ENCODE data around the gene TTC28. TPM values are rescaled to one million over a fixed set of nuclear protein-coding genes. Genes with fewer than 3 reads are reported as not detected.
"Not testable (repeated sequence)": the region's sequence is repeated elsewhere in the genome, so short reads cannot be mapped to it uniquely, and the experiment has no call there.

Gene TTC28
- total and polyA plus RNA-seq, 2 donors = 2.0 to 5.5 TPM

DNA sequence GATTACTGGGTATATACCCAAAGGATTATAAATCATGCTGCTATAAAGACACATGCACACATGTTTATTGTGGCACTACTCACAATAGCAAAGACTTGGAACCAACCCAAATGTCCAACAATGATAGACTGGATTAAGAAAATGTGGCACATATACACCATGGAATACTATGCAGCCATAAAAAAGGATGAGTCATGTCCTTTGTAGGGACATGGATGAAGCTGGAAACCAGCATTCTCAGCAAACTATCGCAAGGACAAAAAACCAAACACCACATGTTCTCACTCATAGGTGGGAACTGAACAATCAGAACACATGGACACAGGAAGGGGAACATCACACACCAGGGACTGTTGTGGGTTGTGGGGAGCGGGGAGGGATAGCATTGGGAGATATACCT is 510.3 kb downstream of the TTC28 start:
- H3K27me3 ChIP-seq (ENCODE audit: control insufficient read depth in 2 of 2, insufficient read depth in 1 of 2, low read length in 1 of 2); H3K9me3 ChIP-seq (ENCODE audit: control insufficient read depth in 2 of 2, insufficient read depth in 1 of 2, low read length in 1 of 2); H3K36me3 ChIP-seq (ENCODE audit: control insufficient read depth in 2 of 2, insufficient read depth in 2 of 2, low read length in 1 of 2); H3K4me3 ChIP-seq (ENCODE audit: low read length in 2 of 2); H3K4me1 ChIP-seq (ENCODE audit: control insufficient read depth in 2 of 2, insufficient read depth in 2 of 2, low read length in 2 of 2); DNase-seq (ENCODE audit: low read depth in 6 of 9, low spot score in 9 of 9); H3K27ac ChIP-seq (ENCODE audit: low read depth in 1 of 2, low read length in 1 of 2): not testable (repeated sequence)
- 96% methylated on average over 2 of the region's 2 CpGs for WGBS

GRCh38 chr22:28155808-28156207 is 523.8 kb downstream of the TTC28 start:
- no peaks in the 10 kb centered on the region for H3K4me1 ChIP-seq (ENCODE audit: control insufficient read depth in 2 of 2, insufficient read depth in 2 of 2, low read length in 2 of 2)
- no peak overlapping the region for H3K27ac ChIP-seq (ENCODE audit: low read depth in 1 of 2, low read length in 1 of 2)
- no peak for DNase-seq (ENCODE audit: low read depth in 6 of 9, low spot score in 9 of 9)
- no peaks in the 10 kb centered on the region for H3K27me3 ChIP-seq (ENCODE audit: control insufficient read depth in 2 of 2, insufficient read depth in 1 of 2, low read length in 1 of 2)
- no peaks in the 10 kb centered on the region for H3K9me3 ChIP-seq (ENCODE audit: control insufficient read depth in 2 of 2, insufficient read depth in 1 of 2, low read length in 1 of 2)
- no peaks in the 10 kb centered on the region for H3K36me3 ChIP-seq (ENCODE audit: control insufficient read depth in 2 of 2, insufficient read depth in 2 of 2, low read length in 1 of 2)
- H3K4me3 ChIP-seq (ENCODE audit: low read length in 2 of 2) = no peak overlapping the region

DNA sequence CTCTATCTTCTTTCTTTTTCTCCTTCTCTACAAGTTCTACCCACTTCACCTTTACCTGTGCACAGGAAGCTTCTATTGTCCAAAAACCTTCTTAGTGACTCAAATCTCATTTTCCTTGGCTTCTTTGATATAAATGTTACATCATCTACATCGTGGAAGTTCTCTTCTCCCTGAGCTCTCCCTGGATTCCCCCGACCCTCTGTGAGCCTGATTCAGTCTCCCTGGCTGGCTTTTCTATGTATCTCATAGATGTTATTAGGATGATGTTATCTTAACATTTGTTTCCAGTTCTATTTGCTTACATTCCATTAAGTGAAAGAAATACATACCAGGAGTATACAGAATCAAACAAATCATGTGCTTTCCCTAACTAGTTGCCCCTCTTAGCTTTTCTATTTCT is 524.8 kb downstream of the TTC28 start:
- WGBS = 89% methylated on average over 2 of the region's 2 CpGs
- no peak overlapping the region for H3K4me3 ChIP-seq (ENCODE audit: low read length in 2 of 2)
- H3K27me3 ChIP-seq (ENCODE audit: control insufficient read depth in 2 of 2, insufficient read depth in 1 of 2, low read length in 1 of 2) = no peaks in the 10 kb centered on the region
- no peak overlapping the region for H3K27ac ChIP-seq (ENCODE audit: low read depth in 1 of 2, low read length in 1 of 2)
- H3K36me3 ChIP-seq (ENCODE audit: control insufficient read depth in 2 of 2, insufficient read depth in 2 of 2, low read length in 1 of 2) = no peaks in the 10 kb centered on the region
- no peaks in the 10 kb centered on the region for H3K9me3 ChIP-seq (ENCODE audit: control insufficient read depth in 2 of 2, insufficient read depth in 1 of 2, low read length in 1 of 2)
- no peak for DNase-seq (ENCODE audit: low read depth in 6 of 9, low spot score in 9 of 9)
- no peaks in the 10 kb centered on the region for H3K4me1 ChIP-seq (ENCODE audit: control insufficient read depth in 2 of 2, insufficient read depth in 2 of 2, low read length in 2 of 2)

GRCh38 chr22:28151151-28151816 is 528.4 kb downstream of the TTC28 start:
- DNase-seq (ENCODE audit: low read depth in 6 of 9, low spot score in 9 of 9) = no peak
- Histone ChIP-seq H3K27me3 (ENCODE audit: control insufficient read depth in 2 of 2, insufficient read depth in 1 of 2, low read length in 1 of 2) (no peaks in the 10 kb centered on the region), H3K9me3 (ENCODE audit: control insufficient read depth in 2 of 2, insufficient read depth in 1 of 2, low read length in 1 of 2) (no peaks in the 10 kb centered on the region), H3K27ac (ENCODE audit: low read depth in 1 of 2, low read length in 1 of 2) (no peak overlapping the region), H3K36me3 (ENCODE audit: control insufficient read depth in 2 of 2, insufficient read depth in 2 of 2, low read length in 1 of 2) (no peaks in the 10 kb centered on the region), H3K4me1 (ENCODE audit: control insufficient read depth in 2 of 2, insufficient read depth in 2 of 2, low read length in 2 of 2) (no peaks in the 10 kb centered on the region), H3K4me3 (ENCODE audit: low read length in 2 of 2) (no peak overlapping the region)
- WGBS = 98% methylated on average over 4 of the region's 4 CpGs

DNA sequence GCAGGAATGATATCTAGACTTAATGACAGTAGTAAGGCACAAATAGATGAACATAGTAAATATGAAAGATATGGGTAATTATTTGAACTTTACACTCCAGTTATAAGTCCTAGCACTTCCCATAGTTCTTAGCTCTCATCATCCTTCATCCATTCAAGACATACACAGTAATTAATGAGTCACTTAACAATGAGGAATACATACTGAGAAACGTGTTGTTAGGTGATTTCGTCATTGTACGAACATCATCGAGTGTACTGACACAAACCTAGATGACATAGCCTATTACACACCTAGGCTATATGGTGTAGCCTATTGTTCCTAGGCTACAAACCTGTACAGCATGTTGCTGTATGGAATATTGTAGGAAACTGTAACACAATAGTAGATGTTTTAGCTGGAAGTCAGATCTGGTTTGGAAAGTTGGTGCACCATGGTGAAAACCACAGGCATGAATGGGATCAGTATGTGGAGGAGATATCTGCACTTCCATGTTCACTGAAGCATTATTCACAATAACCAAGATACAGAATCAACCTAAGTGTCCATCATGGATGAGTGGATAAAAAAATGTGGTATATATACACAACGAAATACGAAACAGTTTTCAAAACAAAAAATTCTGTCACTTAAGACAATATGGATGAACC is 530.7 kb downstream of the TTC28 start:
- DNase-seq (ENCODE audit: low read depth in 6 of 9, low spot score in 9 of 9) = no peak
- Histone ChIP-seq H3K36me3 (ENCODE audit: control insufficient read depth in 2 of 2, insufficient read depth in 2 of 2, low read length in 1 of 2) (no peaks in the 10 kb centered on the region), H3K4me3 (ENCODE audit: low read length in 2 of 2) (no peak overlapping the region), H3K27ac (ENCODE audit: low read depth in 1 of 2, low read length in 1 of 2) (no peak overlapping the region), H3K27me3 (ENCODE audit: control insufficient read depth in 2 of 2, insufficient read depth in 1 of 2, low read length in 1 of 2) (no peaks in the 10 kb centered on the region), H3K9me3 (ENCODE audit: control insufficient read depth in 2 of 2, insufficient read depth in 1 of 2, low read length in 1 of 2) (no peaks in the 10 kb centered on the region), H3K4me1 (ENCODE audit: control insufficient read depth in 2 of 2, insufficient read depth in 2 of 2, low read length in 2 of 2) (no peaks in the 10 kb centered on the region)
- WGBS = 96% methylated on average over 6 of the region's 6 CpGs

GRCh38 chr22:28147401-28147800 is 532.2 kb downstream of the TTC28 start:
- H3K27me3 ChIP-seq (ENCODE audit: control insufficient read depth in 2 of 2, insufficient read depth in 1 of 2, low read length in 1 of 2) = no peaks in the 10 kb centered on the region
- H3K36me3 ChIP-seq (ENCODE audit: control insufficient read depth in 2 of 2, insufficient read depth in 2 of 2, low read length in 1 of 2) = no peaks in the 10 kb centered on the region
- H3K4me1 ChIP-seq (ENCODE audit: control insufficient read depth in 2 of 2, insufficient read depth in 2 of 2, low read length in 2 of 2) = no peaks in the 10 kb centered on the region
- H3K9me3 ChIP-seq (ENCODE audit: control insufficient read depth in 2 of 2, insufficient read depth in 1 of 2, low read length in 1 of 2) = no peaks in the 10 kb centered on the region
- DNase-seq (ENCODE audit: low read depth in 6 of 9, low spot score in 9 of 9) = no peak
- H3K4me3 ChIP-seq (ENCODE audit: low read length in 2 of 2) = no peak overlapping the region
- WGBS = 94% methylated on average over 2 of the region's 2 CpGs
- H3K27ac ChIP-seq (ENCODE audit: low read depth in 1 of 2, low read length in 1 of 2) = no peak overlapping the region

DNA sequence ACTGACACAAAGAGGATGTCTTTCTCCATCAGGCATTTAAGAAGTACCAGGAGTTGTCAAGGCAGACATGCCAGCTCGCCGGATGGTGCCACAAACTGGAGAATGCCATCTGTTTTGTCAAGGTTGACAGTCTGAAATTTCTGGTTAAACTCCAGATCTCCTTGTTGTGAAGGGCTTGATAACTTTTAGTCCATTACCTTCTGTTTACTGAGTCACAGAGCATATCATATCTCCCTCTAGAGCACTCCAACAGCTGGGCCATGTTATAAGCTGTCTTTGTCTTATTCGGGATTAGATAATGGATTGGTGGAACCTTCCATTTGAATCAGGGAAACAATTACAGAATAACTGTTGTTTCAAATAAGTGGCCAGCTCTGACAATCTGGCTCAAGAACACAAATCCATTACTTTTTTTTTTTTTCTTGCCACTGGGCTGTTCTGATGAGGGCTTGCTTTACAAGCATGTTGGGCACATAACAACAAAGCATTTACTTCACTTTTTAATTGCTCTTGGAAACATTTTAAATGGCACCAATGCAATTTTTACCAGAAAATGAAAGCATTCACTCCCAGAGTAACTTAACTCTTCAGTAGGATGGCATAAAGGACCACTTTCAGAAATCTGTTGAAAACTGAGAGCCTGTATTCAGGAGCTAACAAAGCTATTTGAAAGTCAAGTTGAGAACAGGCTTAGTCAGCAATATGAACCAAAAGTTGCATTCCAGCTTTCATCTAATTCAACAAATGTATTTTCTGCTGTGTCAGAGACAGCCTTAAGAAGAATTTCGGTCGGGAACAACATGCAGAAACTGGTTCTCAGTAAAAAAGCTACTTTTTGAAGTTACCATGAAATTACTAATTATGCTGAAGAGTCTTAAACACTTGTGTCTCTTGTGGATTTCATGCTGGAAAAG is 533.0 kb downstream of the TTC28 start:
- H3K9me3 ChIP-seq (ENCODE audit: control insufficient read depth in 2 of 2, insufficient read depth in 1 of 2, low read length in 1 of 2) = no peaks in the 10 kb centered on the region
- H3K4me3 ChIP-seq (ENCODE audit: low read length in 2 of 2) = no peak overlapping the region
- no peak for DNase-seq (ENCODE audit: low read depth in 6 of 9, low spot score in 9 of 9)
- no peaks in the 10 kb centered on the region for H3K4me1 ChIP-seq (ENCODE audit: control insufficient read depth in 2 of 2, insufficient read depth in 2 of 2, low read length in 2 of 2)
- 96% methylated on average over 5 of the region's 5 CpGs for WGBS
- H3K27me3 ChIP-seq (ENCODE audit: control insufficient read depth in 2 of 2, insufficient read depth in 1 of 2, low read length in 1 of 2) = no peaks in the 10 kb centered on the region
- no peaks in the 10 kb centered on the region for H3K36me3 ChIP-seq (ENCODE audit: control insufficient read depth in 2 of 2, insufficient read depth in 2 of 2, low read length in 1 of 2)
- H3K27ac ChIP-seq (ENCODE audit: low read depth in 1 of 2, low read length in 1 of 2) = no peak overlapping the region

GRCh38 chr22:28143961-28144745 is 535.5 kb downstream of the TTC28 start:
- no peaks in the 10 kb centered on the region for H3K36me3 ChIP-seq (ENCODE audit: control insufficient read depth in 2 of 2, insufficient read depth in 2 of 2, low read length in 1 of 2)
- H3K4me3 ChIP-seq (ENCODE audit: low read length in 2 of 2) = no peak overlapping the region
- no peak for DNase-seq (ENCODE audit: low read depth in 6 of 9, low spot score in 9 of 9)
- H3K27me3 ChIP-seq (ENCODE audit: control insufficient read depth in 2 of 2, insufficient read depth in 1 of 2, low read length in 1 of 2) = no peaks in the 10 kb centered on the region
- H3K4me1 ChIP-seq (ENCODE audit: control insufficient read depth in 2 of 2, insufficient read depth in 2 of 2, low read length in 2 of 2) = no peaks in the 10 kb centered on the region
- H3K9me3 ChIP-seq (ENCODE audit: control insufficient read depth in 2 of 2, insufficient read depth in 1 of 2, low read length in 1 of 2) = no peaks in the 10 kb centered on the region
- WGBS = 96% methylated on average over 3 of the region's 3 CpGs
- H3K27ac ChIP-seq (ENCODE audit: low read depth in 1 of 2, low read length in 1 of 2) = no peak overlapping the region

Data from thymus (tissue), 11 donors.